Measurements from ENCODE around the gene FLT4. TPM values are rescaled to one million over a fixed set of nuclear protein-coding genes. Genes with fewer than 3 reads are reported as not detected.

The FLT4 gene
- total and polyA plus RNA-seq, 4 donors = 2.0 to 19.9 (median 7.6) TPM

- Histone ChIP-seq H3K27me3 (ENCODE audit: control insufficient read depth in 4 of 4, insufficient read depth in 4 of 4, low read length in 3 of 4) (no peaks in the 10 kb centered on the region), H3K4me1 (ENCODE audit: control insufficient read depth in 4 of 4, insufficient read depth in 4 of 4, low read length in 3 of 4) (peaks cover 0 to 6% (median 4%) of the 10 kb centered on the region in 4 donors), H3K36me3 (ENCODE audit: control insufficient read depth in 4 of 4, insufficient read depth in 3 of 4, low read depth in 1 of 4, low read length in 3 of 4) (no peaks in the 10 kb centered on the region), H3K9ac (ENCODE audit: low read depth in 1 of 2, low read length in 2 of 2) (no peak overlapping the region), H3K27ac (ENCODE audit: low read depth in 1 of 2, low read length in 2 of 2) (no peak overlapping the region), H3K4me3 (ENCODE audit: low read depth in 1 of 3, low read length in 3 of 3) (no peak overlapping the region), H3K9me3 (ENCODE audit: control insufficient read depth in 4 of 4, low read length in 3 of 4) (no peaks in the 10 kb centered on the region)
- 85% methylated on average over 12 of the region's 12 CpGs for WGBS
- TF ChIP-seq JUND (IDR thresholded peaks at IDR 0.05) (no peak), EGR1 (IDR thresholded peaks at IDR 0.05; ENCODE audit: low read depth in 2 of 2) (no peak), FOXA2 (IDR thresholded peaks at IDR 0.05) (no peak), RAD21 (IDR thresholded peaks at IDR 0.05) (no peak), REST (IDR thresholded peaks at IDR 0.05) (no peak), NR2F2 (IDR thresholded peaks at IDR 0.05) (no peak), YY1 (IDR thresholded peaks at IDR 0.05) (no peak)
- TF ChIP-seq, protein P1, sequence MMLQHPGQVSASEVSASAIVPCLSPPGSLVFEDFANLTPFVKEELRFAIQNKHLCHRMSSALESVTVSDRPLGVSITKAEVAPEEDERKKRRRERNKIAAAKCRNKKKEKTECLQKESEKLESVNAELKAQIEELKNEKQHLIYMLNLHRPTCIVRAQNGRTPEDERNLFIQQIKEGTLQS (IDR thresholded peaks at IDR 0.05) = no peak
- TF ChIP-seq, protein P2, sequence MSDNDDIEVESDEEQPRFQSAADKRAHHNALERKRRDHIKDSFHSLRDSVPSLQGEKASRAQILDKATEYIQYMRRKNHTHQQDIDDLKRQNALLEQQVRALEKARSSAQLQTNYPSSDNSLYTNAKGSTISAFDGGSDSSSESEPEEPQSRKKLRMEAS (IDR thresholded peaks at IDR 0.05) = no peak
- DNase-seq (ENCODE audit: low spot score) = no peak
These were observed 48.8 kb downstream of the FLT4 start for GRCh38 chr5:180600554-180601041.

GRCh38 chr5:180599981-180600553 lies 49.3 kb downstream of the FLT4 start:
- DNase-seq (ENCODE audit: low spot score) = no peak
- Histone ChIP-seq H3K27me3 (ENCODE audit: control insufficient read depth in 4 of 4, insufficient read depth in 4 of 4, low read length in 3 of 4) (no peaks in the 10 kb centered on the region), H3K9me3 (ENCODE audit: control insufficient read depth in 4 of 4, low read length in 3 of 4) (no peaks in the 10 kb centered on the region), H3K36me3 (ENCODE audit: control insufficient read depth in 4 of 4, insufficient read depth in 3 of 4, low read depth in 1 of 4, low read length in 3 of 4) (no peaks in the 10 kb centered on the region), H3K9ac (ENCODE audit: low read depth in 1 of 2, low read length in 2 of 2) (no peak overlapping the region), H3K4me1 (ENCODE audit: control insufficient read depth in 4 of 4, insufficient read depth in 4 of 4, low read length in 3 of 4) (peaks cover 2 to 10% (median 8%) of the 10 kb centered on the region in 4 donors), H3K27ac (ENCODE audit: low read depth in 1 of 2, low read length in 2 of 2) (no peak overlapping the region), H3K4me3 (ENCODE audit: low read depth in 1 of 3, low read length in 3 of 3) (no peak overlapping the region)
- TF ChIP-seq ZBTB33 (IDR thresholded peaks at IDR 0.05) (no peak), REST (IDR thresholded peaks at IDR 0.05) (no peak), CTCF (IDR thresholded peaks at IDR 0.05; ENCODE audit: low read depth, low read length, missing input control) (no peak), EGR1 (IDR thresholded peaks at IDR 0.05; ENCODE audit: low read depth in 2 of 2) (no peak), TAF1 (conservative IDR thresholded peaks at IDR 0.05) (no peak), FOXA2 (IDR thresholded peaks at IDR 0.05) (no peak), RAD21 (IDR thresholded peaks at IDR 0.05) (no peak), FOXA1 (IDR thresholded peaks at IDR 0.05) (no peak), HNF4G (IDR thresholded peaks at IDR 0.05) (no peak), JUND (IDR thresholded peaks at IDR 0.05) (no peak), YY1 (IDR thresholded peaks at IDR 0.05) (no peak), GABPA (IDR thresholded peaks at IDR 0.05 in 1 of 2, conservative IDR thresholded peaks at IDR 0.05 in 1 of 2) (no peak), SP1 (IDR thresholded peaks at IDR 0.05) (no peak)
- TF ChIP-seq, protein P1 (IDR thresholded peaks at IDR 0.05) = no peak
- TF ChIP-seq, protein P2 (IDR thresholded peaks at IDR 0.05) = no peak
- WGBS = 76% methylated on average over 16 of the region's 16 CpGs

Measured in liver (tissue), 9 donors.